ENCODE data around the gene JAML.

JAML gene

DNA sequence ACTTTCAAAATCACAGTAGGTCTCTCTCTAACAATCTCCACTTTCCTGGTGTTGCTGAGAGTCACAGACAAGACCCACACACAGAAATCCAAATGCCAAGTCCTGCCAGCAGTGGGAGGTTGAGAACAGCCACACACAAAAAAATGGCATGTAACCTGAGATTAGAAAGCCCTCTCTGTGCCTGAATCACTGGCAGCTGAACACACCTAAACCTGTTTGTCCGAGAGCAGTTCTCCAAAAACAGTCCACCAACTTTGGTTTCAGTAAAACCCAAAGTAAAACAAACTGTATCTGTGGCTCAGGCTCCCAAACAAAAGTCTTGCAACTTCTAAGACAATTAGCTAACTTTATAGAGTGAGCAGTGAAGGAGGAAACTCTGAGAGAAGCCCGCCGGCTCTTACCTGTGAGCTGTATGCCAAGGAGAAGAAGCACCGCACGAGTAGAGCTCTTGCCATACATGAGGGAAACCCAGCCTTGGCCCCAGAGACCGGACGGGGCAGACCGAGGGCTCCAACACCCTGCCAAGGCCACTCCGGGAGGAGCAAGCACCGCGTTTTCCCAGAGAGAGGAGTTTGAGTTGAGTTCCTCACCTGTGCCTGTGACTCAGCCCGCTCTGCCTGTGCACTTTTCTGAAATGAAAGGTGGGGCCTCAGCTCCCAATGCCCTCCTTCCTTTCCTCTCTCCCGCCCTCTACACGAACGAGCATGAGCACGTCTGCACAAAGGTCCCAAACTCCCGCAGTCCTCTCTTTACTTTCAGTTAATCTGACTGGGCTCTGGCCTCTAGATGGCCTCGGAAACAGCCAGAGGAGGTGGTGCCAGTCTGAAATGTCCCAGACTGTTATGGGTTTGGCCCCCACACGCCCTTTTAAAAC is 39.1 kb upstream of the JAML start, which contains the start of gene MPZL2:
TSS of gene MPZL2 (minus strand) at position 603 of the 874 bp plus-strand sequence. CDS start at position 459, 144 bp downstream.
- TF ChIP-seq, protein P1, sequence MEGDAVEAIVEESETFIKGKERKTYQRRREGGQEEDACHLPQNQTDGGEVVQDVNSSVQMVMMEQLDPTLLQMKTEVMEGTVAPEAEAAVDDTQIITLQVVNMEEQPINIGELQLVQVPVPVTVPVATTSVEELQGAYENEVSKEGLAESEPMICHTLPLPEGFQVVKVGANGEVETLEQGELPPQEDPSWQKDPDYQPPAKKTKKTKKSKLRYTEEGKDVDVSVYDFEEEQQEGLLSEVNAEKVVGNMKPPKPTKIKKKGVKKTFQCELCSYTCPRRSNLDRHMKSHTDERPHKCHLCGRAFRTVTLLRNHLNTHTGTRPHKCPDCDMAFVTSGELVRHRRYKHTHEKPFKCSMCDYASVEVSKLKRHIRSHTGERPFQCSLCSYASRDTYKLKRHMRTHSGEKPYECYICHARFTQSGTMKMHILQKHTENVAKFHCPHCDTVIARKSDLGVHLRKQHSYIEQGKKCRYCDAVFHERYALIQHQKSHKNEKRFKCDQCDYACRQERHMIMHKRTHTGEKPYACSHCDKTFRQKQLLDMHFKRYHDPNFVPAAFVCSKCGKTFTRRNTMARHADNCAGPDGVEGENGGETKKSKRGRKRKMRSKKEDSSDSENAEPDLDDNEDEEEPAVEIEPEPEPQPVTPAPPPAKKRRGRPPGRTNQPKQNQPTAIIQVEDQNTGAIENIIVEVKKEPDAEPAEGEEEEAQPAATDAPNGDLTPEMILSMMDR (IDR thresholded peaks at IDR 0.05): no peak
- peak within 1 kb of the TSS in 1 of 2 donors; percentile 28 for H3K27ac ChIP-seq
- H3K4me3 ChIP-seq: peak within 1 kb of the TSS; percentile 52
- DNase-seq (ENCODE audit: low spot score): no peak

DNA sequence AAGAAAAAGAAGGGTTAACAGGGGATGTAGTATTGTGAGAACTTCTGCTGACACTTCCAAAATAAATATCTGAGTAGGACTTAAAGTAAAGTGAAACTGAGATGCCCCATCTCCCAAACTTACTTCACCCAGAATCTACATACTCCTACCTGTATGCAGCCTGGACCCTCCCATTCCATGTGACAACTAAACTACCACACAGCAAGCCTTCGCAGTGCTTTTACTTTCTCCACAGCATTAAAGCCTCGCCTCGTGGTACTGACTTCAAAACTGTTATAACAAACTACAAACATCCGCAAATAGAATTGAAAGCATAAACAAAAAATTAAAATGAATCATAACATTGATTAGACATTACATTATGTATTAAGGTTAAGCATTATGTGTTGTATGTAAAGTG is 38.3 kb upstream of the JAML start:
- Histone ChIP-seq H3K4me3 (peak overlapping the region; percentile 52), H3K27ac (no peak overlapping the region)
- TF ChIP-seq, protein P1 (IDR thresholded peaks at IDR 0.05): no peak
- no peak for DNase-seq (ENCODE audit: low spot score)

DNA sequence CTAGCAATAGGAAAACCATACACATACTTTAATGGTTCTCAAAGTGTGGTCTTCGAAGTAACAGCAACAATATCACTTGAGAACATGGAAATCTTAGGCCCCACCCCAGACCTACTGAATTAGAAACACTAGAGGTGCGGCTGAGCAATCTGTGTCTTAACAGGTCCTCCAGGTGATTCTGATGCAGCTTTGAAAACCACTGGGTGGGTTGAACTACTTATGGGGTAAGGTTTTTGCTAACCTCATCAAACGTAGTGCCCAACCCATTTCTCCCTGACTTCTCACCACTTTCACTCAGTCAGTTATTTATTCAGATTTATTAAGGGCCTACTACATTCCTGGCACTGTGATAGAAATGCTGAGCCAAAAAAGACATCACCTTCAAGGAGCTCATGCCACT is 35.5 kb upstream of the JAML start:
- Histone ChIP-seq H3K27ac (no peak overlapping the region), H3K4me3 (no peak overlapping the region)
- no peak for DNase-seq (ENCODE audit: low spot score)
- TF ChIP-seq, protein P1 (IDR thresholded peaks at IDR 0.05): no peak

DNA sequence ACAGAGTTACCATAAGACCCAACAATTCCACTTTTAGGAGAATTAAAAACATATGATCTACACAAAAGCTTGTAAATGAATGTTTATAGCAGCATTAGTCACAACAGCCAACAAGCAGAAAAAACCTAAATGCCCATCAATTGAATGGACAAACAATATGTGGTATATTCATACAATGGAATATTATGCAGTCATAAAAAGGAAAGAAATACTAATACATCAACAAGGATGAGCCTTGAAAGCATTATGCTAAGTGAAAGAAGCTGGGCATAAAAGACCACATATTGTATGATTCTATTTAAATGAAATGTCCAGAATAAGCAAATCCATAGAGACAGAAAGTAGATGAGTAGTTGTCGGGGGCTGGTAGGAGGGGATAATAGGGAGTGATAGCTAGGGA is 34.3 kb upstream of the JAML start:
- TF ChIP-seq, protein P1 (IDR thresholded peaks at IDR 0.05): no peak
- H3K4me3 ChIP-seq: no peak overlapping the region
- H3K27ac ChIP-seq: no peak overlapping the region
- no peak for DNase-seq (ENCODE audit: low spot score)

DNA sequence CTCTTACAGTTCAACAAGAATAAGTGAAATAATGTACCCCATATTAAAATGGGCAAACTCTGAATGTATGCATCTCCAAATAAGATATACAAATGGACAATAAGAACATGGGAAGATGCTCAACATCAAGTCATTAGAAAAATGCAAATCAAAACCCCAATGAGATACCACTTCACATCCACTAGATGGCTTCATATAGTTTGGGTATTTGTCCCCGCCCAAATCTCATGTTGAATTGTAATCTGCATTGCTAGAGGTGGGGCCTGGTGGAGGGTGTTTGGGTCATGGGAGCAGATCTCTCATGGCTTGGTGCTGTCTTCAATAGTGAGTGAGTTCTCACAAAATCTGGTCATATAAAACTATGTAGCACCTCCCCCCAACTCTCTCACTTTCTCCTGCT is 33.6 kb upstream of the JAML start:
- Histone ChIP-seq H3K27ac (no peak overlapping the region), H3K4me3 (no peak overlapping the region)
- TF ChIP-seq, protein P1 (IDR thresholded peaks at IDR 0.05): no peak
- no peak for DNase-seq (ENCODE audit: low spot score)

DNA sequence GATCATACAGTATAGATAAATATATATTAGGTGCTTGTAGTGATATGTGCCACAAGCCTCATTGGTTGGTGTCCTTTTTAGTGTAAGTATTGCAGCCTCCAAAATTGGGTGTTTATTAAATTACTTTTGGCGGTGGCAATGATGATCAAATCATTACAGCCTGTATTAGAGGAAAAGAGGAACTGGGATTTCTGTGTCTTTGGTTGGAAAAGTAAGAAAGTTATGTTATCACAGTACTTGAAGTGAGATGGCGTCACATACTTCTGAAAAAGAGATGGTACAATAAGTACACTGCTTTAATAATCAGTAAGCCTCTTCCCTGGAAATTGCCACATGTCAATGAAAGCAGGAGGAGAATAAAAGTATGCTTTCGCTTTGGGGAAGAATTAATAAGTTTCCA is 27.9 kb upstream of the JAML start:
- H3K27ac ChIP-seq: no peak overlapping the region
- peak overlapping the region; percentile 77 for H3K4me3 ChIP-seq
- no peak for DNase-seq (ENCODE audit: low spot score)
- TF ChIP-seq, protein P1 (IDR thresholded peaks at IDR 0.05): no peak

Data from coronary artery (tissue), 2 donors.